IPS-NIHi7 (cell line): ENCODE results near the gene ANKRD42.
"Not testable (repeated sequence)": the region's sequence is repeated elsewhere in the genome, so short reads cannot be mapped to it uniquely, and the experiment has no call there.

Experiments
- DNase-seq: peaks from one replicate; pipeline ENCODE4 v3.0.0; 2012; ENCODE audit warnings: mixed read lengths; ENCODE audit errors: extremely low spot score

ANKRD42 gene

DNA sequence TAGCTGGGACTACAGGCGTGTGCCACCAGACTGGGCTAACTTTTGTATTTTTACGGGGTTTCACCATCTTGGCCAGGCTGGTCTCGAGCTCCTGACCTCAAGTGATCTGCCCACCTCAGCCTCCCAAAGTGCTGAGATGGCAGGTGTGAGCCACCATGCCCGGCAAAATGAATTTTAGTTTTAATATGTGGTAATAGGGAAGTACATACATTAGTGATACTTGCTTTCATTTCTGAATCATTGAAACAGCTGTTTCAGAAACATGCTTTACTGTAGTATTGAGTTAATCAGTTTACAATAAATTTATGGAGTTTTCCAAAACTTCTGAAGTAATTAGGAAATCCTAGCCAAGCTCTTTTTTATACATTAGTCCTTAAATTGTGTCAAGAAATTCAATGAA lies 21.0 kb upstream of the ANKRD42 start:
- no peak for DNase-seq

DNA sequence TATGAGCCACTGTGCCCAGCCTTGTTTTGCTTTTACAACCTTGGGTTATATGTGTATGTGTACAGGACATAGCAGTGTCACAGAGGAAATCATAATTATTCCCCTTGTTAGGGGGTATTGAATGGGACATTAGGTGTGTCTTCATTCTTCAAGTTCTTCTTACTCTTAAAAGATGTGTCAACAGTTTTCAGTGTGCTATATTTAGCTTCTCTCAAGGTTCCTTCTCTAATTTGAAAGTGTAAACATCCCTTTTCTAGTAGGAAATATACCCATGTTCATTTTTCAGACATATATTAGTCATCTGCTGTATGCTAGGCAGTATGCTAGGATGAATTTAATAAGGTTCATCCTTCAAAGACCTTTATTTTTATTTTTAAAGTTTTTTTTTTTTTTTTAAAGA lies 19.5 kb upstream of the ANKRD42 start:
- DNase-seq = no peak

DNA sequence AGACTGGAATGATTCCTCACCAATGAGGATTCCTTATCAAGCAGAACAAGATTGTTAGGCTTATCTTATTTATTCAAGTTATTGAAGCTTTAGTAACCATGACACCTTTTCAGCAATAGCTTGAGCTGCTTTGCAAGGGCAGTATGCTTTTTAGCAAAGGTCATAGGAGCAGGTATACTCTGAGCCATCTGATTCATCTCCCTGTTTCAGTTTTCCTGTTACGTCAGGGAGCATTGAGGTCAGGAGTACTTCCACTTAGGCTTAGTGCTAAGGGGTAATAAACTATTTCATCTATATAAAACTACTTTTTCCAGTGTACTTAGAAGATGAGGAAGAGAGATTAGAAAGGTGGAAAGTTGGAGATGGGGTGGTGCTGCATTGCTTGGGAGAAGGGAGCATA lies 17.7 kb upstream of the ANKRD42 start:
- DNase-seq = no peak

DNA sequence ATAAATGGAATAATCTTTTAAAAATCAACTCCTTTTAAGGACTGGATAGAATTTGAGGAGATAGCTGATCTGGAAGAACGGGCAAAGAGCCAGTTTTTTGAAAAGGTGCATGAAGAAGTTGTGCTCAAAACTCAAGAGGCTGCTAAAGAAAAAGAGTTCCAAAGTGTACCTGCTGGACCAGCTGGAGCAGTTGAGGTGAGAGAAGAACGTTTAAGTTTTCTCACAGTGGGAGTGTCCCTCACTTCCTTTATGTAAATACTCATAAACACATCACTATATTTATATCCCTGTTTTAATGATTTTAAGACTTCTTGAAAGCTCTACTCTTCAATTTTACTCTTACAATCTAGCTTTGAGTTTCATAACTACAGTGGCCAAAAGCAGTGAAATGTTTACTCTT lies 11.7 kb upstream of the ANKRD42 start:
- DNase-seq = no peak

DNA sequence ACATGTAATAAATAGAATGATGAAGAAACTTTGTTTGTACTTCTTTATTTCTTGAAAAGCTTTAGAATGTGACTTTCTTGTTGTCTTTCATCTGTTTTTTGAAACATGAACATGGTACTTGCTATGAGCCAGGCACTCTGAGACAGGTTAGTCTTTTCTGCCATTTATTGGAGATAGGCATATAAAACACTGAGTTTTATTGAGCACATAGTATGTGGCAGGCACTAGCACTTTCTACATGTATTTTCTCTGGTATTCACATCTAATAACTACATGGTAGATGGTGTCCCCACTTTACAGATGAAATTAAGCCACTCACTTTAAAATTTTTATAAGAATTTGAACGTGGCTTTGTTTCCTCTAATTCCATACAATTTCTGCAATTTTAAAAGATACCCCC lies 7.7 kb upstream of the ANKRD42 start:
- DNase-seq = no peak

DNA sequence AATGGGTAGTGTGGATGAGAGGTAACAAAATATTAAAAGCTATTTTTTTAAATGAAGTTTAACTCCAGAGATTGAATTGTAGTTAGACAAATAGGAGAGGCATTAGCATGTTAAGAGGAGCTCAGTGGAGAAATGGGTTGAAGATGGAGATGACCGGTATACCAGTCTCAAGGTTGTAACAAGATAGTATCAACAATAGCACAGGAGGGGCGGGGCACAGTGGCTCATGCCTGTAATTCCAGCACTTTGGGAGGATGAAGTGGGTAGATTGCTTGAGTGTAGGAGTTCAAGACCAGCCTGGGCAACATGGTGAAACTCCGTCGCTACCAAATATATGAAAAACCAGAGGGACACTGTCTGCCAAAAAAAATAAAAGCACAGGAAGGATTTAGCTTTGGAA lies 6.0 kb upstream of the ANKRD42 start:
- no peak for DNase-seq

DNA sequence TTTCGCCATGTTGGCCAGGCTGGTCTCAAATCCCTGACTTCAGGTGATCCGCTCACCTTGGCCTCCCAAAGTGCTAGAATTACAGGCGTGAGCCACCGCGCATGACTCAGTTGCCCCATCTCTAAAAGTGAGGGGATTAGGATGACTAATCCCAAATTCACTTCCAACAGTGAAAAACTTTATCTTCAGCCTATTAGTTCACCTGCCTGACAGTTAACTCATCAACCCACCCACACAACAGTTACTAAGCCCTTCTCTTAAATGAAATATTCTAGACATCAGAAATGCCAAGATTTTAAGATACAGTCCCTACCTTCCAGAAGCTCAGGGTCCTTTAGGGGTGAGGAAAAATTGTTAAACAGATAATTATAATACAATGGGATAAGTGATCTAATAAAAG lies 2.0 kb upstream of the ANKRD42 start:
- DNase-seq = no peak

DNA sequence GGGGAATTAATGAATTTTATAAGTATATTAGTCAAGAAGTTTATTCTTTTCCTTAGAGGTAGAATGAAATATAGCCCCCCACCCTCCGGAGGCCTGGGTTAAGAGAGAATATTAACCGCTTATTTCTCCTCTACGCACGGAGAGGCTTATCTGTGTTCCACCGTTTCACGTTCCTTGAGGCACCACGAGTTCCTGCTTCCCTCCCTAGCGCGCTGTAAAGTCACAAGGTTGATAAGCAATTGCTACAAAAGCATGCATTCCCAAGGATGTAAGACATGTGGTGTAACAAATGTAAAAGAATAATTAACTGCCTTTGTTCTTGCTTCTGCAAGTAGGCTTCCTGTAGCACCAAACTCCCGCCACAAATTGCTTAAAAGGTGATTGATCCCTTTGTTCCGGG lies 1.5 kb upstream of the ANKRD42 start:
- no peak for DNase-seq

DNA sequence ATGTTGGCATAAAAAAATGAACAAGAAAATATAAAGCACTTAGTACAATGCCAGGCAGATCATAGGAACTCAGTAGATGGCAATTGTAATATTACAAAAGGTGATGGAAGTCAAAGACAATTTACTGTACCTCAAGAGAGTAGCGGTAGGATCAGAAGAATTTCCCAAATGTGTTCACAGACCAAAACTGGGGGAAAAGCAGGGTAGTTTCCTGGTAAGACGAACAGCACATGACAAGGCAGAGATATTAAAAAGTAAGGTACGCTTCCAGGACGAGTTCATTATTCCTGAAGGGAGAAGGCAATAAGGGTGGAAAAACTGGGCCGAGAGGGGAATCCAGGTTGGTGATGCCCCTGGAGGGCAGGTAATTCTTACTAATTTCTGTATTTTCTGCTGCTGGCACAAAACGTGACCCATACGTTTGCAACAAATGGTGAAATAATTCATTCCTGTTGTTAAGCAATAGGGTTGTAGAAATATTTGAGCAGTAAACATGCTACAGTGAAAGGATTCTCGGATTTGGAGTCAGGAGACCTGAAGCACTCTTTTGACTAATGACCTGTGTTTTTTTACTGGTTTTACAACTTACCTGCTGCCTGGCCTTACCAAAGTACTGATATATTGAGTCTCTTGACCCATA lies 786 bp upstream of the ANKRD42 start:
- DNase-seq = no peak

DNA sequence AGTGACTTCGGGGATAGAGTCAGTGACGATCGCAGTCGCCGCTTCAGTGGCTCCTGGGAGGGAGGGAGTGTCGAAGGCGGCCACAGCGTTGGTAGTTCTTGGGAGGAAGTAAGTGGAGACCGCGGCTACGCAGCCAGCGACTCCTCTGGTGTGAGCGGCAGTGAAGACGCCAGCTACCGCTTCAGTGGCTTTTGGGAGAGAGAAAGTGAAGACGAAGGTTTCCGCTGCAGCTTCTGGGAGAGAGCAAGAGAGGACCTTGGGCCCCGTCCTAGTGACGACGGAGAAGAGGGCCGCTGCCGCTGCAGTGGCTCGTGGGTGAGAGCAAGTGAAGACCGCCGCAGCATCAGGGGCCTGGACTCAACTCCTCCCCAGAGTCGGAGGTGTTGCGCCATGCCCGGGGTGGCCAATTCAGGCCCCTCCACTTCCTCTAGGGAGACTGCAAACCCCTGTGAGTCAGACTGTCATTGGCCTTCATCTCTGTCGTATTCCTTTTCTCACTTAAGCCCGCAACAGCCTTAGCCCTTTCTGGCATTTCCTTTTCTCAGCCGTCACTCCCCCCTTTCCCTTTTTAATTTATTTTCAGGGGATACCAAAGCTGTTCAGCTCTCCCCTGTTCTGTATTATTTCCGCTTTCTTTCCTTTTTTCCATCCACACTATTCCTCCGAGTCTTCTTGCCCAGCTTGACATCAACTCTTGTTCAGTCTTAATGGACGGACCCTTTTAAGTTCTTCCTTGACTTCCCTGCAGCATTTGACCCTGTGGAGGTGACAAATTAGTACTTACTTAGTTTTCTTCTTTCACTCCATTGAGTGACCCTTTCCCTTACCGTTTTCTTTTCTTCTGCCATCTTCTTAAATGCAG lies 1.0 kb downstream of the ANKRD42 start:
- DNase-seq = peak; percentile 58

DNA sequence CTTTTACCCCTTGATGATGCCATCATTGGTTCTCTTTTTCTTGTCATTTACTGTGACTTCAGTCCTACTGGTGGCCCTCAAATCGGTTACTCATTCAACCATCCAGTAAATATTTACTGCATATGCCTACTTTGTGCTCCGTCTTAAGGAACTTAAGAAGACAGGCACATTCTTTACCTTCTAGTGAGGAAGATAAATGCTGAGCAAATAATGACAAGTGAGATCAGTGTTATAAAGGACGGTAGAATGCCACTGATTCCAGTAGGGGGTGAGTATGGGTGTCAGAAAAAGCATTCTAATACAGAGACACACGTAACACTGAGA lies 1.6 kb downstream of the ANKRD42 start:
- no peak for DNase-seq

DNA sequence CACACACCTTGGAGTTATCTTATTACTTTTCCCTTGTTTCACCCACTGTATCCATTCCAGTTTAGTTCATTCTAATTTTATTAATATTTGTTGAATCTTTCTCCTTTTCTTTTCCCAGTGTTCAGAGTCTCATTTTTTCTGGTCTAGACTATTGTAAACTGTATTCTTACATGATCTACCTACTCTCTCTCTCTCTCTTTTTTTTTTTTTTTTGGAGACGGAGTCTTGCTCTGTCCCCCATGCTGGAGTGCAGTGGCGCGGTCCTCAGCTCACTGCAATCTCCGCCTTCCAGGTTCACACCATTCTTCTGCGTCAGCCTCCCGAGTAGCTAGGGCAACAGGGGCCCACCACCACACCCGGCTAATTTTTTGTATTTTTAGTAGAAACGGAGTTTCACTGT lies 2.1 kb downstream of the ANKRD42 start:
- DNase-seq = no peak

DNA sequence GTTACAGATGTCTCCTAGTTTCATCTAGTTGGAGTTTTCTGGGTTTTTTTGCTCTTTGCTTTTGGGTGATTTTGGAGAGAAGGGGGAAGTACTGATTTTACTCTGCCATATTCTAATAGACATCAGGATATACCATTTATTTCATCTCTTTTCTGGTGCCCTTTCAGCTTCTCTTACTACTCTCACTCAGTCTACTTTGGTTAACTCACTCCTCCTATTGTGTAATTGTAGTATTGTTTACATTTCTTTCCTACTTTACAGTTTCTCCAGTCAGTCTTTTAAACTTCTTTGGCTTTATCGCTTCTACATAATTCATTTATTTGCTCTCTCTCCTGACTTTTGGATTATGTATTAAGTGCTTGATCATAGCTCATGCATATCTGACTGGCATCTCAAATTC lies 6.5 kb downstream of the ANKRD42 start:
- no peak for DNase-seq

DNA sequence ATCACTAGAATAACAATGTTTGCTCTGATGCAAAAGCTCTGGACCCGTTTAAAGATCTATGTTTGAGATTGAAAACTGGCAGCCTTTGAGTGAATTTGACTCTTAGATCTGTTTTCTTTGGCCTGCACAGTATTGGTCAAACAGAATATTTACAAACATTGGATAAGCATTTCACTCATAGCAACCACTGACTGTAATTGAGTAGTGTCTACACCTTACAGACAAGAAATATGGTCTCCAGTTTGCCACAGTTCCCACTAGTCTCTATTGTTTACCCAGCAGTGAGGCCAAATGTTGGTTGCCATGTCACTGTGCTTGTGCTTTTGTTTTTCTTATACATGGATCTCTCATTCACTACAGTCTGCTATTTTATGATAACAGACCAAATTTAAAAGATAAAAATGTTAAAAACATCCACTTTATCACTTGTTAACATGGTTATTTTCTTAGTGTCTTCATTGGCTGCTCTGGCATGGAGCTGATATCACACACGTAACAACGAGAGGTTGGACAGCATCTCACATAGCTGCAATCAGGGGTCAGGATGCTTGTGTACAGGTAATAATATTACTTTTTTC lies 12.2 kb downstream of the ANKRD42 start:
- no peak for DNase-seq

DNA sequence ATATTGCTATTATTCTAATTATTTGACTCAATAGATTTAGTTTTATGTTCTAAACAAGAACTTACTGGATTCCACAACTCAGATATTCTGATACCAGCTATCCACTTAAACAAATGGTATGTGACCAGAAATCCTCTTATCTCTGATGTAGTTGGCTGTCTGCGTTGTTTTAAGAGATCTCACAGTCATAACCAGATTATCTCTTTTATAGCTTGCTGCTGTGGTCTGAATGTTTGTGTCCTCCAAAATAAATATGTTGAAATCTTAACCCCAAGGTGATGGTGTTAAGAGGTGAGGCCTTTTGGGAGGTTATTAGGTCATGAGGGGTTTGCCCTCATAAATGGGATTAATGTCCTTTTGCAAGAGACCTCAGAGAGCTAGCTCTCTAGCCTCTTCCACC lies 12.7 kb downstream of the ANKRD42 start:
- no peak for DNase-seq

DNA sequence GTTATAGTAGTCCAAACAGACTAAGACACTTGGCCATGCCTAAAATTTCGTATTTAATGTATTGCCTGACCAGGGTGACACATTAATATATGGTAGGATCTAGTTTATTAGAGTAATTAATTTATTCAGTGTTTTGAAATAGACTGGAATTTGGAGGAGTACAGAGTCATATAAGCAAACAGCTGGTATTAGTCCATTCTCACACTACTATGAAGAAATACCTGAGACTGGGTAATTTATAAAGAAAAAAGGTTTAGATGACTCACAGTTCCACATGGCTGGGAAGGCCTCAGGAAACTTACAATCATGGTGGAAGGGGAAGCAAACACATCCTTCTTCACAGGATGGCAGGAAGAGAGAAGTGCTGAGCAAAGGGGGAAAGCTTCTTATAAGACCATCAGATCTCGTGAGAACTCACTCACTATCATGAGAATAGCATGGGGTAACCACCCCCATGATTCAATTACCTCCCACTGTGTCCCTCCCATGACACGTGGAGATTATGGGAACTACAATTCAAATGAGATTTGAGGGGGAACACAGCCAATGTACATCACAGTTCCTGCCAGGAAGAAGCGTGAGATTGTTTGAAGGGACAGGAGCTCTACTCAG lies 13.4 kb downstream of the ANKRD42 start:
- DNase-seq = not testable (repeated sequence)

DNA sequence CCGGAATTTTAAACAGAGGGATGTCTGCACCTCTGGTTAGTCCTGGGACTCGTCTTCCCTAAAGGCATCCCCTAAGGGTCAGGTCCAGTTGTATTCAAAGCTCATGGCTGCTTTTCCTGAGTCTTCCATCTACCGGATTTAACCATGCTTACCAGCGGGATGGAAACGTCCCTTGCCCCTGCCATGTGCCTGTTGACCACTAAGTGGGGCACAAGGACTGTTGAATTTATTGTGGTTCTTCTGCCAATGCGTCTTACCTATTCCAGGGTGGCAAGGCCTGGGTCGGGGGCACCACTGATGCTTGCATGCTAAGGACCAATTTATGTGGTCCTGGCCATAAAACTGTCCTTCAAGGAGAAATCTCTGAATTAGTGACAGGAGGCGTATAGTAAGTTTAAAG lies 25.6 kb downstream of the ANKRD42 start:
- DNase-seq = peak; percentile 56

DNA sequence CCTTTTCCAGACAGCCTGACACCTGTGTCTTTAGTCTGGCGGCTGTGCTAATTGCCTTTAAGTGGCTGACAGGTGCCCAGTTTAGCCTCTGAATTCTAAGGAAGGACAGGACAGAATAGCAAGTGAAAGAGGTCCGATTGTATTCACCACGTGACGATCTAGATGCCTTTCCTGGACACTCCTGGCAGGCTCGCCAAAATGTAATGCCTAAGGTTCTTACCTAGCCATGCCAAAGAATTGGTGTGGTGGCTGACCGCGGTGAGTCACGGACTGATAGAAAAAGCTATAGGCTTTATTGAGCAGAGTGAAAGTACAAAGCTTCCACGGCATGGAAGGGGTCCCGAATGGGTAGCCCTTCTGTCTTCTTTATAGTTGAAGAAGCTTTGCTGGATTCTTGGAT lies 26.7 kb downstream of the ANKRD42 start:
- no peak for DNase-seq

DNA sequence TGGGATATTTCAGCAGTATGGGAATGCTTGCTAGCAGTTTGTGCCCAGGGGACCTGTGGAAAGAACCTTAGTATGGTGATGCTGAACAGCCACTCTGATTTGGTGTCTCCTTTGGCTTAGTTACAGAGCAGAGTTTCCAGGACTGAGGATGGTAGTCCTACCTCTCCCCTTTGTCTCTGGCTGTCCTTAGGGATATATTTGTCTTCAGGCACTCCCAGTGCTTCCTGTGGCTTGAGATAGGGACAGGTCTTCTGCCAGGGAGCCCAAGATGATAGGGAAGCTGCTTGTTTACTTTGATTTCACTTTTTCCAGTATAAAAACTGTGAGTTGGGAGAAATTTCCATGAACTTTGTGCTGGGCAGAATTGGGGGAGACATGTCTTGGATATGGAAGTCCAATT lies 28.2 kb downstream of the ANKRD42 start:
- no peak for DNase-seq

DNA sequence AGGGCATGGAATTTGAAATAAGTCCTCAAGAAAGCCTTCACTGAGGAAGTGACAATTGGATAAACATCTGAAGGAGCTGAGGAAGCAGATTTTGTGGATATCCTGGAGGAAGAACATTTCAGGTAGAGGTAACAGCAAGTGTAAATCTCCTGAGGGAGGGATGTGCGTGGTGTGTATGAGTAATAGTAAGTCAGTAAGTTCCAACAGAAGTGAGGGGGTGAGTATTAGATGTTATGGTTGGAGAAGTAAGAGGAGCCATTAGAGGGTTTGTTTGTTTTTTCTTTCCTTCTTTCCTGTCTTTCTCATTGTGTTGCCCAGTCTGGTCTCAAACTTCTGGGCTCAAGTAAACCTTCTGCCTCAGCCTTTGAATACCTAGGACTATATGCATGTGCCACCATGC lies 29.0 kb downstream of the ANKRD42 start:
- DNase-seq = no peak

DNA sequence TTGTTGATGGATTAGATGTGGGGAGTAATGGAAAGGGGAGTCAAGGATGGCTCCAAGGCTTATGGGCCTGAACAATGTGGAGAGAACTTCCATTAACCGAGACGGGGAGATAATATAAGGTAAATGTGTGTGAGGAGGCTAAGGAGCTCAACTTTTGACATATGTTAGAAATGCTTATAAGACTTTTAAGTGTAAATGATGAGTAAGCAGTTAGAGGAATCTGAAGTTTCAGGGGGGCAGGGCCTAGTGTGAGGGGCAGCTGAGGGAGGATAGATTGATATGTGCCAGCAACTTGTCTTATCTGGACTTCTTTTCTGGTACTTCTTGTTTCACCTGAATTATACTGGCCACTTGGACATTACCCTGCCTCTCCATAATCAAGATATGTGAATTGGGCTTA lies 29.9 kb downstream of the ANKRD42 start:
- no peak for DNase-seq

DNA sequence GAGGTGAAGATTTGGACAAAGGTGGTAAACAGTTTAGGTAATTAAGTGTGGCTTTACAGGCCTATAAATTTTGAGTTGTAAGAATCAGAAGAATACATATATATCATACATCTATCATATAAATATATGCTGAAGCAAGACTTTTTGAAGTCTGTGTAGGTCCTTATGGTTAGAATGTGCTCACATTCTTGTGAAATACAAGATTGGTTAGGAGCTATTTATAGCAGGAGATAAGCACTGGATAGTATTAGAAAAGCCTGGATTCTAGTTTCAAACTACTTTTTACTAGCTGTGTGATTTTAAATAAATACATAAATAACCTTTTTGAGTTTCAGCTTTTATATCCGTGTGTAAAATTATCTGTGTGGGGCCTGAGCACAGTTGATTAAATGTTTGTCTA lies 42.3 kb downstream of the ANKRD42 start:
- no peak for DNase-seq

DNA sequence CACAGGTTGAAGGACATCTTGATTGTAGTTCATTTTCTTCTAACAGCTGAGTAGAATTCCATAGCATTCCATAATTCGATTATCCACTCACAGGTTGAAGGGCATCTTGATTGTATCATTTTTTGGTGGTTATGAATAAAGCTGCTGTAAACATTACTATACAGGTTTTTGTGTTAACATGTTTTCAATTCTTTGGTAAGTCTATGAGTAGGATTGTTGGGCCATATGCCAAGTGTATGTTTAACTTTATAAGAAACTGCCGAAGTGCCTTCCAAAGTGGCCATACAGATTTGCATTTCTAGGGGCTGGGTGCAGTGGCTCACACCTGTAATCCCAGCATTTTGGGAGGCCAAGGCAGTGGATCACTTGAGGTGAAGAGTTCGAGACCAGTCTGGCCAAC lies 44.6 kb downstream of the ANKRD42 start:
- DNase-seq = no peak
